Cardiac fibroblast (primary cell): ENCODE results near the gene GPX3.

Experiments
- DNase-seq, 2 donors: peaks; one replicate each; pipeline versions ENCODE4 v3.0.0 to v3.0.0-alpha.2; 2010; ENCODE audit warnings: low read depth in 2 of 2
- H3K4me3 ChIP-seq, 2 donors: replicated peaks in 1 of 2; 1 replicate in 1 of 2; 2 replicates in 1 of 2; pipeline ENCODE4 v1.5.1; 2011; ENCODE audit warnings: low read depth in 2 of 2, low read length in 2 of 2, mild to moderate bottlenecking in 2 of 2, moderate library complexity in 1 of 2
- TF ChIP-seq, protein P1 (sequence below): IDR thresholded peaks from one replicate; pipeline ENCODE4 v1.5.1; 2011; ENCODE audit warnings: low read depth, mild to moderate bottlenecking, low read length, inconsistent platforms

GPX3 gene

DNA sequence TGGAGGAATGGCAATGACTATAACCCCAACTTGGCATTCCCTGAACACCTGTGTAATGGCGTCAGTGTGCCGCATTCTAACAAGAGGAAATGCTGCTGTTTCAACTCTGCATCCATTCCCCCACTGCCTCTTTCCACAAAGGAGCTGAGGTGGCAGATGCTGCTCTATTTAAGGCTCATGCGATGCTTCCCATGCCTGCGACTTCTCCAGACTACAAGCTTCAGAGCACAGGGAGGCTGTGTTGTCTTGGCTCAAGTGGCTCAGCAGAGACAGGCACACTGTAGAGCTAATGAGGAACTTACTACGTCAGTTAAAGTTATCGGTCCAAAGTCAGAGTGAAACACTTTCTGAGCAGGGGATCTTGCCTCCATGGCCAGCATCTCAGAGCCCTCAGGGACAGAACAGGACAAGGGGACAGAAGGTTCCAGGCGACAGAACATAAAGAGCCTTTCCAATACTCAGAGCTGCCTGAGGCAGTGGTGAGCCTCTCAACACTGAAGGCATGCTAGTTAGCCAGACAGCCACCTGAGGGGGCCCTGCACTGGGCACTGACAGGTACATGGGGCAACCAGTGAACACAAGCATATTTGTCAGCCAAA is 38.6 kb downstream of the GPX3 start:
- H3K4me3 ChIP-seq = no peak overlapping the region
- no peak for DNase-seq
- TF ChIP-seq, protein P1, sequence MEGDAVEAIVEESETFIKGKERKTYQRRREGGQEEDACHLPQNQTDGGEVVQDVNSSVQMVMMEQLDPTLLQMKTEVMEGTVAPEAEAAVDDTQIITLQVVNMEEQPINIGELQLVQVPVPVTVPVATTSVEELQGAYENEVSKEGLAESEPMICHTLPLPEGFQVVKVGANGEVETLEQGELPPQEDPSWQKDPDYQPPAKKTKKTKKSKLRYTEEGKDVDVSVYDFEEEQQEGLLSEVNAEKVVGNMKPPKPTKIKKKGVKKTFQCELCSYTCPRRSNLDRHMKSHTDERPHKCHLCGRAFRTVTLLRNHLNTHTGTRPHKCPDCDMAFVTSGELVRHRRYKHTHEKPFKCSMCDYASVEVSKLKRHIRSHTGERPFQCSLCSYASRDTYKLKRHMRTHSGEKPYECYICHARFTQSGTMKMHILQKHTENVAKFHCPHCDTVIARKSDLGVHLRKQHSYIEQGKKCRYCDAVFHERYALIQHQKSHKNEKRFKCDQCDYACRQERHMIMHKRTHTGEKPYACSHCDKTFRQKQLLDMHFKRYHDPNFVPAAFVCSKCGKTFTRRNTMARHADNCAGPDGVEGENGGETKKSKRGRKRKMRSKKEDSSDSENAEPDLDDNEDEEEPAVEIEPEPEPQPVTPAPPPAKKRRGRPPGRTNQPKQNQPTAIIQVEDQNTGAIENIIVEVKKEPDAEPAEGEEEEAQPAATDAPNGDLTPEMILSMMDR = no peak

- H3K4me3 ChIP-seq = no peak overlapping the region
- TF ChIP-seq, protein P1 = no peak
- no peak for DNase-seq
These were observed 40.4 kb downstream of the GPX3 start for GRCh38 chr5:151060742-151061141.

GRCh38 chr5:151062405-151063141 is 42.2 kb downstream of the GPX3 start:
- no peak for DNase-seq
- no peak overlapping the region for H3K4me3 ChIP-seq
- TF ChIP-seq, protein P1 = no peak

- DNase-seq = peak; percentile 85 to 89
- no peak overlapping the region for H3K4me3 ChIP-seq
- TF ChIP-seq, protein P1 = no peak
These were observed 43.0 kb downstream of the GPX3 start for GRCh38 chr5:151063142-151063989.

- TF ChIP-seq, protein P1 = no peak
- no peak overlapping the region for H3K4me3 ChIP-seq
- DNase-seq = no peak
These were observed 44.6 kb downstream of the GPX3 start for GRCh38 chr5:151064916-151065499.

DNA sequence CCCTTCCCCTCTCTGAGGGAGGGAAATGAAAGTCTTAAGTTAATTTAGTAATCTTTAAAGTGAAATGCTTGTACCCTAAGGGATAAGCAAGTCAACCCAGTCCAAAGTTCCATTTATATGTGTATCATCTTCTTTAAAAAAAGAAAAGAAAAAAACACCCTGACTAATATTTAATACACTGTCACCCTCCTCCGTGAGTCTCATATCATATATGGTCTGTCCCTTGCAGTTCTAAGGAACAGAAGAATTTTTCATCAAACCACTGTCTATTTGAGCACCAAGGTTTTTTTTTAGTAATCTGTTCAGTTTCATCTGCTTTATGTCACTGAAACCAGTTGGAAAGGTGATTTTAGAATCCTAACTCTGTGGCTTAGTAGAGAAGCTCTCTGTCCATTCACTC is 45.2 kb downstream of the GPX3 start:
- TF ChIP-seq, protein P1 = no peak
- DNase-seq = no peak
- H3K4me3 ChIP-seq = no peak overlapping the region
